Body of pancreas (tissue), 4 donors: Measurements from ENCODE around the gene NLRP5.

ENCODE experiments used
- CTCF ChIP-seq, 7 experiments: fragments of 450-650 bp in 4 of 7; fragments of 200-600 bp in 3 of 7; sonication (generic) in 3 of 7; IDR thresholded peaks; one replicate each; pipeline ENCODE4 v1.5.1; 2016 to 2019; ENCODE audit warnings: antibody characterized with exemption in 7 of 7
- POLR2A ChIP-seq, 3 donors: fragments of 450-650 bp; IDR thresholded peaks; one replicate each; pipeline ENCODE4 v1.6.1; 2016; ENCODE audit warnings: antibody characterized with exemption in 3 of 3, mild to moderate bottlenecking in 2 of 3

GRCh38 chr19:56094449-56094848, 107.9 kb downstream of the NLRP5 start:
- TF ChIP-seq CTCF (IDR thresholded peaks at IDR 0.05): no peak
- no peak for TF ChIP-seq POLR2A (IDR thresholded peaks at IDR 0.05)
